Stimulated activated CD4-positive, alpha-beta T cell treated with anti-CD3 and anti-CD28 coated beads, Interleukin-1b, Interleukin-23, amount 100 ng/mL, for 1 hour (primary cell): Measurements from ENCODE around the gene CD81.
"Not testable (repeated sequence)": the region's sequence is repeated elsewhere in the genome, so short reads cannot be mapped to it uniquely, and the experiment has no call there.

ENCODE experiments used
- DNase-seq, 2 donors: peaks; one replicate each; pipeline ENCODE4 v3.0.0-alpha.2; 2020; ENCODE audit warnings: low read depth in 2 of 2

Gene CD81, protein sequence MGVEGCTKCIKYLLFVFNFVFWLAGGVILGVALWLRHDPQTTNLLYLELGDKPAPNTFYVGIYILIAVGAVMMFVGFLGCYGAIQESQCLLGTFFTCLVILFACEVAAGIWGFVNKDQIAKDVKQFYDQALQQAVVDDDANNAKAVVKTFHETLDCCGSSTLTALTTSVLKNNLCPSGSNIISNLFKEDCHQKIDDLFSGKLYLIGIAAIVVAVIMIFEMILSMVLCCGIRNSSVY

GRCh38 chr11:2376751-2377451, at the start of gene CD81:
Gene CD81, plus strand, starts transcription at chr11:2377310. Its CDS starts 240 bp downstream, at chr11:2377550.
- peak; percentile 33 to 52 for DNase-seq

DNA sequence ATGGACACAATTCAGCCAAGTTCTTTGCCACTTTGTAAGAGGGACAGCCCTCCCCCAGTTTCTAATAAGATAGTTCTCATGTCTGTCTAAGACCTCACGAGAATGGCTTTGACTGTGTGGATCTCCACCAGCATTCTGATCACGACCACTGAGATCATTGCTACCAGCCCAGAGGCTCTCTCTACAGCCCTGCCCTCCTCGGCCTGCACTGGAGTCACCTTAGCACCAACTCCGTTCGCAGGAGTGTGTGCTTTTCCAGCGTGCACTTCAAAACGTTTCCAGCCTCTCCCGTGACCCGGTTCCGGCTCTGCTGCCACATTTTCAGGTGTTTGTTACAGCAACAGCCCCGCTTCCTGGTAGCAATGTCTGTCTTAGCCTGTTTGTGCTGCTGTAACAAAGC, 49.1 kb upstream of the CD81 start:
- no peak for DNase-seq

DNA sequence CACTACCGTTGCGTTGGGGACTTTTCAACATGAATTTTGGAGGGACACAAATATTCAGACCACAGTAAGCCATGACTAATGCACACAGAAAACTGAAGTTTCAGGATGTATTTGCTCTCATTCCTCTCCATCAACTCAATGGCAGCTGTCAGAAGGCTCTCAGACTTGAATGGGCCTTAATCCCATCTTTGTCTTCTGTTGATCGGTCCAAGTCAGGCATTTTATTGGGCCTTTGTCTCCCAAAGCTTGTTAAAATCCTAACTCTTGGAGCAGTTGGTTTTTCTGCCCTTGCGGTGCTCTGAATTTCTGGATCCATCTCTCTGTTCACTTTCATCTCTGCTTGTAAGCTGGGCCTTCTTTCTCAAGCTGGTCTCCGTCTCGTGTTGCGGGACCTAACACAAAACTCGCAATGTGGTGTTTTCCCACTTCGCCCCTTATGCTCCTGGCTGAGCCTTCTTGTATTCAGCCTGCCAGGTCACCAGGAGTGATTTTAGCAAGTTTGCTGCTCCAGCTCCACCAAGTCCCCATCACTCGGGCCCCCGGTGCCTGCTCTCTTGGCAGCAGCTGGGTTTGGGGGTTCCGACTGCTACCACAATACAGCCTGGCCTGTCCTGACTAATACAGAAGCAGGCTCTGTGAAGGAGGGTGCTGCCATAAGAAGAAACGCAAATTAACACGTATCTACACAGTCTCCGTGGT, 48.3 kb upstream of the CD81 start:
- no peak for DNase-seq

DNA sequence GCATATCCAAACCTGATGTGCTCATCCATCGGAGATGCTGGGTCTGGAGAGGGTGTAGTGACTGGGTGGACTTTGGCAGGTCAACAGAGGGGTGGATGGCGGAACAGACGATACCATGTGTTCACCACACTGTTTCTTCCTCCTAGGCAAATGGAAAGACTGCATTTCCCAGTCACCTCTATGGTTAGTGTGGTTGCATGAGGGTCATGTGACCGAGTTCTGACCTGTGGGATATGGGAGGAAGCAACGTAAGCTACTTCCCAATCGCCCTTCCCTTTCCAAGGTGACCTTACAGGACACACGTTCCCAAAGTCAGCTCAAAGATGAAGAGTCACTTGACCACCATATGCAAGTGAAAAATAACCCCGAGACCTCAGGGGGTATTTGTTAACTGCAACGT, 47.6 kb upstream of the CD81 start:
- no peak for DNase-seq

- DNase-seq: no peak
These were observed 46.4 kb upstream of the CD81 start for GRCh38 chr11:2330696-2331095.

DNA sequence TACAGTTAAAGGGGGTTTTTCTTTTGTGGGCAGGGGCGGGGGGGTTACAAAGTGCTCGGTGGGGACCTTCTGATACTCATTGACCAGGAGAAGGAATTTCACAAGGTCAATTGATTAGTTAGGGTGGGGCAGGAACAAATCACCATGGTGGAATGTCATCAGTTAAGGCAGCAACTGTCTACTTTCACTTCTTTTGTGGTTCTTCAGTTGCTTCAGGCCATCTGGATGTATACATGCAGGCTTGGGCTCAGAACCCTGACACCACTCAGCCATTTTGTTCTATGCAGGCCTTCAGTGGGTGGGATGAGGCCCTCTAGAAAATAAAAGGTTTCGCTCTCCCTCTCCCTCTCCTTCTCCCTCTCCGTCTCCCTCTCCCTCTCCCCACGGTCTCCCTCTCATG, 45.7 kb upstream of the CD81 start:
- DNase-seq: no peak

GRCh38 chr11:2332569-2332968, 44.5 kb upstream of the CD81 start:
- DNase-seq: not testable (repeated sequence)

GRCh38 chr11:2333486-2334205, 43.5 kb upstream of the CD81 start:
- not testable (repeated sequence) for DNase-seq

DNA sequence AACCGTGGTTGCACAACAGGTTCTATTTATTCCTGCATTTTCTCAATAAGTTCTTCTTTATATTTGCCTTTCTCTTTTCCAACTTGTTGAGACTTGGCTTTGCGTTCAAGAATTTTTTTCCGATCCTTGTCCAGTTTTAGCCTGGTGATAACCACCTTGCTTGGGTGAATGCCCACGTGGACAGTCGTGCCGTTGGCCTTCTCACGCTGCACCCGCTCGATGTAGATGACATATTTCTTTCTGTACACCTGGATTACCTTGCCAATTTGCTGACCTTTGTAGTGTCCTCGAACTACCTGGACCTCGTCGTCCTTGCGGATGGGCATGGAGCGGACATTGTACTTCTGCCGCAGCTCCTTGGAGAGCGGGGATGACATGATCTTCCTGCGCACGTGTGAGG, 41.8 kb upstream of the CD81 start:
- not testable (repeated sequence) for DNase-seq

DNA sequence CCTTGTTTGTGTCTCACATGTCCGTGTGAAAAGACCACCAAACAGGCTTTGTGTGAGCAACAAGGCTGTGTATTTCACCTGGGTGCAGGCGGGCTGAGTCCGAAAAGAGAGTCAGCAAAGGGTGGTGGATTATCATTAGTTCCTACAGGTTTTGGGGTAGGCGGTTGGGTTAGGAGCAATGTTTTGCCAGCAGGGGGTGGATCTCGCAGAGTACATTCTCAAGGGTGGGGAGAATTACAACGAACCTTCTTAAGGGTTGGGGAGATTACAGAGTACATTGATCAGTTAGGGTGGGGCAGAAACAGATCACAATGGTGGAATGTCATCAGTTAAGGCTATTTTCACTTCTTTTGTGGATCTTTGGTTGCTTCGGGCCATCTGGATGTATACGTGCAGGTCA, 38.4 kb upstream of the CD81 start:
- not testable (repeated sequence) for DNase-seq

GRCh38 chr11:2342557-2342956, 34.6 kb upstream of the CD81 start:
- DNase-seq: no peak

- DNase-seq: no peak
These were observed 34.1 kb upstream of the CD81 start for GRCh38 chr11:2342981-2343380.

- no peak for DNase-seq
These were observed 33.6 kb upstream of the CD81 start for GRCh38 chr11:2343502-2343901.

DNA sequence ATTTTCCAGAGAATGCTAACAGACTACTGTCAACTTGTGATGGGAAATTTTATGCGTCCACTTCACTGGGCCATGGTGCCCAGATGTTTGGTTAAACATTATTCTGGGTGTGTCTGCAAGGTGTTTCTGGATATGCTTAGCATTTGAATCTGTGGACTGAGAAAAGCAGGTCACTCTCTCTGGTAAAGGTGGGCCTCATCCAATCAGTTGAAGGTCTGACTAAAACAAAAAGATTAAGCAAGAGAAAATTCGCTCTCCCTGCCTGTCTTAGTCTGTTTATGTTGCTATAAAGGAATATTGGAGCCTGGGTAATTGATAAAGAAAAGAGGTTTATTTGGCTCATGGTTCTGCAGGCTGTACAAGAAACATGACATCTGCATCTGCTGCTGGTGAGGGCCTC, 32.1 kb upstream of the CD81 start:
- no peak for DNase-seq

GRCh38 chr11:2346014-2346413, 31.1 kb upstream of the CD81 start:
- no peak for DNase-seq

GRCh38 chr11:2346586-2347307, 30.4 kb upstream of the CD81 start:
- DNase-seq: no peak

- DNase-seq: no peak
These were observed 29.7 kb upstream of the CD81 start for GRCh38 chr11:2347308-2347830.

GRCh38 chr11:2348986-2349385, 28.1 kb upstream of the CD81 start:
- no peak for DNase-seq

GRCh38 chr11:2351701-2352100, 25.4 kb upstream of the CD81 start:
- no peak for DNase-seq

DNA sequence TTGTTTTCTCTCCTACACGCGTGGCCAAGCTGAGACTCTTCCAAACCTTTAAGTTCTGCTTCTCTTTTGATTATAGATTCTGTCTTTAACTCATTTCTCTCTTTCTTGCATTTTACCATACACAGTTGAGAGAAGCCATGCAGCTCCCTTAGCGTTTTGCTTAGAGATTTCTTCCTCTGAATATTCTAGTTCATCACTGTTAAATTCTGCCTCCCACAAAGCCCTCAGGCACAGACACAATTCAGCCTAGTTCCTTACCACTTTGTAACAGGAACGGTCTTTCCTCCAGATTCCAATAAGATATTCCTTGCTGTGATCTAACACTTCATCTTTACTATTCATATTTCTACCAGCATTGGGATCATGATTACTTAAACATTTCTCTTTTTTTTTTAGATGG, 24.7 kb upstream of the CD81 start:
- DNase-seq: no peak

- DNase-seq: no peak
These were observed 22.0 kb upstream of the CD81 start for GRCh38 chr11:2355000-2355644.
